ENCODE results near the gene KRT7.

The KRT7 gene

DNA sequence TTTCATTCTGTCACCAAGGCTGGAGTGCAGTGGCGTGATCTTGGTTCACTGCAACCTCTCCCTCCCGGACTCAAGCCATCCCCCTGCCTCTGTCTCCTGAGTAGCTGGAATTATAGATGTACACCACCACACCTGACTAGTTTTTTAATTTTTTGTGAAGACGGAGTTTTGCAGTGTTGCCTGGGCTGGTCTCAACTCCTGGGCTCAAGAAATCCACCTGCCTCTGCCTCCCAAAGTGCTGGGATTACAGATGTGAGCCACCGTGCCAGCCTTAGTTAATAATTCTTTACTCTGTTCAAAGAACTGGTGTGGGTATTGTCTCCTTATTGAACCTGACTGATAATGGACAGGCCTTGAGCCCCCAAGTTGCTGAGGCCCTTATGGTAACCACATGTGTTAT, 10.4 kb upstream of the KRT7 start:
- Mint-ChIP-seq H3K27me3 (ENCODE audit: low read depth) (peaks cover 50% of the 10 kb centered on the region), H3K27ac (peak overlapping the region in 1 of 3 experiments; percentile 38), H3K36me3 (ENCODE audit: low read depth) (no peaks in the 10 kb centered on the region), H3K4me1 (no peaks in the 10 kb centered on the region), H3K9me3 (peaks cover 13% of the 10 kb centered on the region), H3K4me3 (no peak overlapping the region)
- TF ChIP-seq, protein P1, sequence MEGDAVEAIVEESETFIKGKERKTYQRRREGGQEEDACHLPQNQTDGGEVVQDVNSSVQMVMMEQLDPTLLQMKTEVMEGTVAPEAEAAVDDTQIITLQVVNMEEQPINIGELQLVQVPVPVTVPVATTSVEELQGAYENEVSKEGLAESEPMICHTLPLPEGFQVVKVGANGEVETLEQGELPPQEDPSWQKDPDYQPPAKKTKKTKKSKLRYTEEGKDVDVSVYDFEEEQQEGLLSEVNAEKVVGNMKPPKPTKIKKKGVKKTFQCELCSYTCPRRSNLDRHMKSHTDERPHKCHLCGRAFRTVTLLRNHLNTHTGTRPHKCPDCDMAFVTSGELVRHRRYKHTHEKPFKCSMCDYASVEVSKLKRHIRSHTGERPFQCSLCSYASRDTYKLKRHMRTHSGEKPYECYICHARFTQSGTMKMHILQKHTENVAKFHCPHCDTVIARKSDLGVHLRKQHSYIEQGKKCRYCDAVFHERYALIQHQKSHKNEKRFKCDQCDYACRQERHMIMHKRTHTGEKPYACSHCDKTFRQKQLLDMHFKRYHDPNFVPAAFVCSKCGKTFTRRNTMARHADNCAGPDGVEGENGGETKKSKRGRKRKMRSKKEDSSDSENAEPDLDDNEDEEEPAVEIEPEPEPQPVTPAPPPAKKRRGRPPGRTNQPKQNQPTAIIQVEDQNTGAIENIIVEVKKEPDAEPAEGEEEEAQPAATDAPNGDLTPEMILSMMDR (IDR thresholded peaks at IDR 0.05; ENCODE audit: unreplicated experiment in 3 of 3): no peak

DNA sequence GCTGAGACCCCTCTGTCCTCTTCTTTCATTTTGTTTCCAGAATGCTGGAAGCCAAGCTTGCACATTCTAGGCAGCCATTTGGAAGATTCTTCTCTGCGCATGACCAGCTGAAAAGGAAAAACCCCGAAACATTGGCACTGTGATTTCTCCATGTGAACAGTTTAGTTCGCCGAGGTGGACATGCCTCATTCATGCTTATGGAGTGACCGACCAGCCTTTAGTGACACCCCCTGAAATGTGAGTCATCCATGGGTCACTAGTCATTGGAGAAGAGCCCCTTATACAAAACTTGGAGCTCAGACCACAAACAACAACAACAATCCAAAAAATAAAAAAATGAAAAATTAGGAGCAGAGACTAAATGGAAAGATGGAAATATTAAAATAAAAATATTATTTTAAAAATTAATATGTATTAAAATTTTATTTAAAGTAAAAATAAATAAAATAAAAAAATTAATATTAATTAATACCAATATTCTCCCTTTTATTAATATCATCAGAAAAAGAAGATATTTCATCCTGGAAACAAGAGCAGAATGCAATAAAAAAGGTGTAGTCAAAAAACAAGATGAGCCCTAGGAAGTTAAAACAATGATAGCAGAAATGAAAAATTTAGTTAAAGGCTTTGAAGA, 9.5 kb upstream of the KRT7 start:
- Mint-ChIP-seq H3K27me3 (ENCODE audit: low read depth) (peaks cover 56% of the 10 kb centered on the region), H3K27ac (no peak overlapping the region), H3K9me3 (peaks cover 13% of the 10 kb centered on the region), H3K4me1 (no peaks in the 10 kb centered on the region), H3K36me3 (ENCODE audit: low read depth) (no peaks in the 10 kb centered on the region), H3K4me3 (no peak overlapping the region)
- TF ChIP-seq, protein P1 (IDR thresholded peaks at IDR 0.05; ENCODE audit: unreplicated experiment in 3 of 3): no peak

DNA sequence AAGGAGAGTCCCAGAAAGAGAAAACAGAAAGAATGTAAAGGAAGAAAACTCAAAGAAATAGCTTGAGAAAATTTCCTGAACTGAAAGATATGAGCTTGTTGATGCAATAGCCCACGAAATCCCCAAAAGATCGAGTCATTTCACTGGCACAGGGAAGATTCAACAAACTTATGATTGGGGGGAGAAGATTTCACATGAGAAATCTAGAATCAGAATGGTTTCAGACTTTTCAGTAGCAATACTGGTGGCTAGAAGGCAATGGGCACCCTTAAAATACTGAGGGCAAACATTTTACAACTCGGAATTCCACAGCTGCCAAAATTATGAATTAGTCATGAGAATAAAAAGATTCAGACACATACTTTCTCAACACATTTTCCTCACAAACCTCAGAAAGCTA, 8.9 kb upstream of the KRT7 start:
- Mint-ChIP-seq H3K4me3 (no peak overlapping the region), H3K4me1 (no peaks in the 10 kb centered on the region), H3K9me3 (peaks cover 13% of the 10 kb centered on the region), H3K27me3 (ENCODE audit: low read depth) (peaks cover 61% of the 10 kb centered on the region), H3K27ac (no peak overlapping the region), H3K36me3 (ENCODE audit: low read depth) (no peaks in the 10 kb centered on the region)
- TF ChIP-seq, protein P1 (IDR thresholded peaks at IDR 0.05; ENCODE audit: unreplicated experiment in 3 of 3): no peak

DNA sequence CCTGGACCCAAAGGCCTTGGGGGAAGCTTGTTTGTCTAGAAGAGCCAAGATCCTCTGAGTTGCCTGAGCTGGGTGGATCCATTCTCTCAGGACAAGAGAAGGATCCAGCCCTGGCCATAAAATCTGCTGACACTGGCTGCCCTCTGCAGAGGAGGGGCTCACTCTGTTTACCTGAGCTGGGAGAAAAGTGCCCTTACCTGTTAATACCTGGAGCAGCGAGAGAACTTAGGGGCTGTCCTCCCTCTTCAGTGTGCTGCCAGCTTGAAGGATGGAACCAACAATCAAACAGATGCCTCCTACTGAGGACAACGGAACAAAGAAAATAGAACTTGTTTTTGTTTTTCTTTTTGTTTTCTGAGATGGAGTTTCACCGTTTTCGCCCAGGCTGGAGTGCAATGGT, 7.3 kb upstream of the KRT7 start:
- TF ChIP-seq, protein P1 (IDR thresholded peaks at IDR 0.05; ENCODE audit: unreplicated experiment in 3 of 3): no peak
- Mint-ChIP-seq H3K4me1 (no peaks in the 10 kb centered on the region), H3K36me3 (ENCODE audit: low read depth) (no peaks in the 10 kb centered on the region), H3K27ac (no peak overlapping the region), H3K4me3 (no peak overlapping the region), H3K9me3 (peaks cover 13% of the 10 kb centered on the region), H3K27me3 (ENCODE audit: low read depth) (peaks cover 67% of the 10 kb centered on the region)

DNA sequence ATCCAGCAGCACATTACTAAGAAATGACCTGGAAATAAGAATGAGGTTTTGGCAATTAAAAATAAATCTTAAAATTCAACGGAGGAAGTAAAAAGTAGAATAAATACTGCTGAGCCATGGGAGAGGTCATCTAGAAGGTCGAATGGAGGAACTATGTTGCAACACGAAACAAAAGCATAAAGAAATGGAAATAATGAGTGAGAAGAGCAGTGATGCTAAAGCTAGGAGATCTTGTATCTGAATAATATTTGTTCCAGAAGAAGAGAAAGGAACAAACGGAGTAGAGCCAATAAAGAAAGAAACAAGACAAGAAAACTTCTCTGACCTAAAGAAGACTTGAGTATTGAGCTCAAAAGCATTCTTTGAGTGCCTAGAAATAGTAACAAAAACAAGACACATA, 6.6 kb upstream of the KRT7 start:
- no peak overlapping the region for H3K27ac Mint-ChIP-seq
- no peaks in the 10 kb centered on the region for H3K36me3 Mint-ChIP-seq (ENCODE audit: low read depth)
- H3K9me3 Mint-ChIP-seq: peaks cover 13% of the 10 kb centered on the region
- H3K4me3 Mint-ChIP-seq: no peak overlapping the region
- H3K27me3 Mint-ChIP-seq (ENCODE audit: low read depth): peaks cover 67% of the 10 kb centered on the region
- TF ChIP-seq, protein P1 (IDR thresholded peaks at IDR 0.05; ENCODE audit: unreplicated experiment in 3 of 3): no peak
- H3K4me1 Mint-ChIP-seq: no peaks in the 10 kb centered on the region

DNA sequence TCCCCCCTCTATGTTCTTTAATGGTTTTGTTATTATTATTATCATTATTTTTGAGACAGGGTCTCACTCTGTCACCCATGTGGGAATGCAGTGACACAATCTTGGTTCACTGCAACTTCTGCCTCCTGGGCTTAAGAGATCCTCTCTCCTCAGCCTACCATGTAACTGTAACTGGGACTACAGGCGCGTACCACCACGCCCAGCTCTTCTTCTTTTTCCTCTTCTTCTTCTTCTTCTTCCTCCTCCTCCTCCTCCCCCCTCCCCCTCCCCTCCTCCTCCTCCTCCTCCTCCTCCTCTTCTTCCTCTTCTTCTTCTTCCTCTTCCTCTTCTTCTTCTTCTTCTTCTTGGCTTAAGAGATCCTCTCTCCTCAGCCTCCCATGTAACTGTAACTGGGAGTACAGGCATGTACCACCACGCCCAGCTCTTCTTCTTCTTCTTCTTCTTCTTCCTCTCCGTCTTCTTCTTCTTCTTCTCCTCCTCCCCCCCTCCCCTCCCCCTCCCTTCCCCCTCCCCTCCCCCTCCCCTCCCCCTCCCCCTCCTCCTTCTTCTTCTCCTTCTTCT, 5.4 kb upstream of the KRT7 start:
- Mint-ChIP-seq H3K4me3 (no peak overlapping the region), H3K4me1 (peaks cover 9% of the 10 kb centered on the region), H3K27ac (no peak overlapping the region), H3K27me3 (ENCODE audit: low read depth) (peaks cover 77% of the 10 kb centered on the region), H3K9me3 (peaks cover 13% of the 10 kb centered on the region), H3K36me3 (ENCODE audit: low read depth) (no peaks in the 10 kb centered on the region)
- TF ChIP-seq, protein P1 (IDR thresholded peaks at IDR 0.05; ENCODE audit: unreplicated experiment in 3 of 3): no peak
